HG02763 (cell line): Measurements from ENCODE around the gene HOXC12.

Experiments
- ATAC-seq: cut with Tn5 transposase; IDR thresholded peaks from one replicate; pipeline ENCODE4 v1.9.1; 2021; ENCODE audit warnings: mild to moderate bottlenecking, moderate library complexity; ENCODE audit not compliant: unreplicated experiment

The HOXC12 gene

GRCh38 chr12:53955776-53956250 lies 1.1 kb downstream of the HOXC12 start:
- ATAC-seq = no peak

GRCh38 chr12:53956251-53956887 lies 1.7 kb downstream of the HOXC12 start:
- no peak for ATAC-seq

GRCh38 chr12:53956914-53957536 lies 2.3 kb downstream of the HOXC12 start:
- ATAC-seq = no peak

- no peak for ATAC-seq
These were observed 3.4 kb downstream of the HOXC12 start for GRCh38 chr12:53958128-53958527.

- ATAC-seq = no peak
These were observed 4.6 kb downstream of the HOXC12 start for GRCh38 chr12:53959314-53959713.

GRCh38 chr12:53960187-53961024 lies 5.7 kb downstream of the HOXC12 start:
- ATAC-seq = no peak

GRCh38 chr12:53961025-53961761 lies 6.5 kb downstream of the HOXC12 start:
- ATAC-seq = no peak

- ATAC-seq = no peak
These were observed 8.3 kb downstream of the HOXC12 start for GRCh38 chr12:53963005-53963404.

- ATAC-seq = no peak
These were observed 9.0 kb downstream of the HOXC12 start for GRCh38 chr12:53963434-53964314.

- ATAC-seq = no peak
These were observed 9.6 kb downstream of the HOXC12 start for GRCh38 chr12:53964315-53964713.

- no peak for ATAC-seq
These were observed 10.8 kb downstream of the HOXC12 start for GRCh38 chr12:53965281-53966084.

- no peak for ATAC-seq
These were observed 11.3 kb downstream of the HOXC12 start for GRCh38 chr12:53966085-53966384.

GRCh38 chr12:53966385-53967133 lies 11.9 kb downstream of the HOXC12 start:
- no peak for ATAC-seq

- no peak for ATAC-seq
These were observed 12.8 kb downstream of the HOXC12 start for GRCh38 chr12:53967421-53967925.

GRCh38 chr12:53968214-53969127 lies 13.8 kb downstream of the HOXC12 start:
- ATAC-seq = no peak

GRCh38 chr12:53969588-53970259 lies 15.0 kb downstream of the HOXC12 start:
- no peak for ATAC-seq

- ATAC-seq = no peak
These were observed 15.7 kb downstream of the HOXC12 start for GRCh38 chr12:53970451-53970850.
